ENCODE data around the gene GPR34.
"Not testable (repeated sequence)": the region's sequence is repeated elsewhere in the genome, so short reads cannot be mapped to it uniquely, and the experiment has no call there.

The GPR34 gene

GRCh38 chrX:41689711-41690110 is 938 bp downstream of the GPR34 start:
- Histone ChIP-seq H3K27ac (no peak overlapping the region), H3K4me3 (peak overlapping the region in 1 of 7 experiments; percentile 9)

DNA sequence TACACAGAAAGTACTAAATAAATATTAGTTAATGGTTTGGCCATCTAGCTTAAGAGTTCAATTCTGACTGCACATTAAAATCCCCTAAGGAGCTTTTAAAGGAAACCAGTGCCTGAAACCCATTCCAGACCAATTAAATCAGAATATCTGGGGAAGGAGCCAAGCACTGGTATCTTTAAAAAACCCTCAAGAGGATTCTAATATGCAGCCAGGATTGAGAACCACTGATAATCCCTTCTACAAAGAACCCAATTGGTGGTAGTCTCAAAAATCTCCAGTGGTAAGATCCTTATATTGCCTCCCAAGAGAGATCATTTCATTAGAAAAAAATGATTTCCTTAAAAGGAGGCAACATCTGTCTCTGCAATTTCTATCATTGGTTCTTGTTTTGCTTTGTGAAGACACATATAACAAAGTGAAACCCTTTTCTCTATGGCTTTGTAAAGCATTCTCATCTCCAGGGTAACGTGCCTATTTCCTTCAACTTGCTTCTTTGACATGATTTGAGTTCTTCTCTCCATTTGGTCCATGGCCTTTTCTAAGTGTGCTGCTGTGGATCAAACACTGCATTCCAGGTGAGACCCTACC is 3.5 kb downstream of the GPR34 start:
- Histone ChIP-seq H3K4me3 (no peak overlapping the region), H3K27ac (no peak overlapping the region)

DNA sequence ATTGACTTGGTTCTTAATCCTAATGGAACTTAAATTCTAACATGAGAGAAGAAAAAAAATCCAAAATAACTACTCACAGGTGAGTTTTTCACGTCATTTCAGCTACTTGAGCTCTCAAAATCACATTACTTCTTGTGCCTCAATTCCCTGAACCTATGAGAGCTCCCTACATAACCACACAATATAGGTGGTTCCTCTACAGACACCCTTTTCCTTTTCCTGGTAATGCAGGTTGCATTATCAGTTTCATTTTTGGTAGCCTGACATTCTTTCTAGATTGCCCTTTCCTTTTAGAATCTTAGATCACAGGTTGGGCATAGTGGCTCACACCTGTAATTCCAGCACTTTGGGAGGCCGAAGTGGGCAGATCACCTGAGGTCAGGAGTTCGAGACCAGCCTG is 4.3 kb downstream of the GPR34 start:
- Histone ChIP-seq H3K4me3 (no peak overlapping the region), H3K27ac (no peak overlapping the region)

DNA sequence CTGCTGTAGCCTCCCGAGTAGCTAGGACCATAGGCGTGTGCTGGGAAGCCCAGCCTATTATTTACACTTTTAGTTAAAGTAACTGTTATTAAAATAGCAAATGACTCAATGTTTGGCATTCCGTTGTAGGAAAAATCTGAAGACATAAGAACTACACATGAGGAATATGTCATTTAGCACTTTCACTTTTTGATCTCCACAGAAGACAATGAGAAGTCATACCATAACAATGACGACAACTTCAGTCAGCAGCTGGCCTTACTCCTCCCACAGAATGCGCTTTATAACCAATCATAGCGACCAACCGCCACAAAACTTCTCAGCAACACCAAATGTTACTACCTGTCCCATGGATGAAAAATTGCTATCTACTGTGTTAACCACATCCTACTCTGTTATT is 6.7 kb downstream of the GPR34 start:
- H3K27ac ChIP-seq = no peak overlapping the region
- no peak overlapping the region for H3K4me3 ChIP-seq

DNA sequence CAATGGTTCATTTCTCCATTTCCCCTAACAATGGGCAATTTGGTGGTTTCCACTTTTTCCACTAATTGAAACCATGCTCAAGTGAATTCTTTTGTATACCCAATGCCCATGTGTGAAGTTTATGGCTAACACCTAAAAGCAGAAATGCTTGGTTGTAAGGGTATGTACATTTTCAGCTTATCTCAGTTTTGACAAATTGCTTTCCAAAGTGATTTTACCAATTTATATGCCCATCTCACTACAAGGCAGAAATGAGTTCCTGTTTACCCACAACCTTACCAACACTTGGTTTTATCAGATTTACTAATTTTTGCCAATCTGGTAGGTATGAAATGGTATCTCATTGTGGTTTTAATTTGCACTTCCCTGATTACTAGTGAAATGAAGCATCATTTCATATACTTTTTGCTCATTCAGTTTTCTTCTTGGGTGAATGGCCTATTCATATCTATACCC is 14.8 kb downstream of the GPR34 start:
- Histone ChIP-seq H3K27ac (no peak overlapping the region), H3K4me3 (no peak overlapping the region)

DNA sequence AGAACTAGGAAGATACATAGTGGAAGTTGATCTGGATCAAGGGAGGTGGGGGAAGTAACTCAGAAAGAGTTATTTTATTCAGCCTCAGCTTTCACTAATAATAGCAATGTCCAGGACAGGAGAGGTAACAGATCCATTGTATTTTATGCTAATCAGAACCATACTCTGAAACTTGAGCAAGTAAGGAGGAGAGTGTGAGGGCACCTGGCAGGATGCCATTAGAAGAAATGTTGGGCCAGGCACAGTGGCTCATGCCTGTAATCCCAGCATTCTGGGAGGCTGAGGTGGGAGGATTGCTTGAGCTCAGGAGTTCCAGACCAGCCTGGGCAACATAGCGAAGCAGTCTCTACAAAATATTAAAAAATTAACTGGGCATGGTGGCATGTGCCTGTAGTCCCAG is 16.3 kb downstream of the GPR34 start:
- Histone ChIP-seq H3K27ac (peak overlapping the region in 5 of 21 experiments; percentile 2 to 59 (median 49)), H3K4me3 (no peak overlapping the region)

DNA sequence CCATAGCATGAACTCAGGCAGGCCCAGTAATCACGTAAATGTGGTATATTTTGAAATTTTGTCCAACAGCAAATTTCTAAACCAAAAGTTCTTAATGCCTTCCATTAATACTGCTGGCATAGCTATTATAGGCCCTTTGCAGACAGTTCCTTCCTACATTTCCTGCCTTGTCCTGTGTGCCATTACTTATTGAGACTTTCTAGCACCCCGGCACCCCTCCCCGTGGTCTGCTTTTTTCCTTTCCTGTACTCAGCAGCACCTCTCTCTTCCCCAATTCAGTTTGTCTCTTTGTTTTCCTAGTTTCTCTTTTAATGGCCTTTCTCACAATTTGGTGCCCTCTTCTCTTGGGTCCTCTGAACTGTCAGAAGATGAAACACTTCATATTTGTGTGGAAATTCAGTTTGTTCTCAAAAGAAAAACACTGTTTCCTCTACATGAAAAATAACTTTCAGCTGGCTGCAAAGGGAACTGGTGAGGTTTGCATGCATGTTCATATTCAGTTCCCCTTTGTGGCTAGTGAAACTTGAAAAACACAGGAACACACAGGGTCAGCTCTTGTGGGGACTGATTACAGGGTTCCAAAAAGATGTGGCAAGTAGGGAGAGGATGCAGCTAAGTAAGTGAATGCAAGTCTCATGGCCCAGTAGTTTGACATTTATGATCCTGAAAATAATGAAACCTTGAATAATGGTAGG is 17.1 kb downstream of the GPR34 start:
- no peak overlapping the region for H3K4me3 ChIP-seq
- peak overlapping the region in 4 of 21 experiments; percentile 2 to 59 (median 52) for H3K27ac ChIP-seq

- Histone ChIP-seq H3K27ac (no peak overlapping the region), H3K4me3 (no peak overlapping the region)
Observed at GRCh38 chrX:41707218-41707617, 18.4 kb downstream of the GPR34 start.

- H3K27ac ChIP-seq = no peak overlapping the region
- no peak overlapping the region for H3K4me3 ChIP-seq
Observed at GRCh38 chrX:41708486-41708885, 19.7 kb downstream of the GPR34 start.

DNA sequence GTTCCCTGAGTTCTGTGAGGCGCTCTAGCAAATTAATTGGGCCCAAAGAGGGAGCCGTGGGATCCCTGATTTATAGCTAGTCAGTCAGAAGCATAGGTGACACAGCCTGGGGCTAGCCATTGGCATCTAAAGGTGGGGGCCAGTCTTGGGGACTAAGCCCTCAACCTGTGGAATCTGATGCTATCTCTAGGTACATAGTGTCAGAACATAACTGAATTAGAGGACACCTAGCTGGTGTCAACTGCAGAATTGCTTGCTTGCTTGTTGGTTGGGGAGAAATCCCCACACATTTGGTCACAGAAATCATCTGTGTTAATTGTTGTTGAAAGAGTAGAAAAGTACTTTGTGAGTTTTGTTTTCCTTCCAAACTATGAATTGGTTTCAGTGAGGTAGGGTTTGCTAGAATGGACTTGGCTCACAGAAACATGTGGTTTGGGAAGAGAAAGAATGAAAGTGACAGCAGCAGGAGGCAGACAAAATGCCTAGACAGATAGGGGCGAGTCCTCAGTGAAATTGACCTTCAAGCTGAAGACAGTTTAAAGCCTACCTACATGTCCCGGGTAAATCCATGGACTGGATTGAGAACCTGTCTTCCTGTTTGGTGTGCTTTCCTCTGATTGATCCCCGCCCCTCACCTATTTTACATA is 22.4 kb downstream of the GPR34 start:
- no peak overlapping the region for H3K4me3 ChIP-seq
- no peak overlapping the region for H3K27ac ChIP-seq

DNA sequence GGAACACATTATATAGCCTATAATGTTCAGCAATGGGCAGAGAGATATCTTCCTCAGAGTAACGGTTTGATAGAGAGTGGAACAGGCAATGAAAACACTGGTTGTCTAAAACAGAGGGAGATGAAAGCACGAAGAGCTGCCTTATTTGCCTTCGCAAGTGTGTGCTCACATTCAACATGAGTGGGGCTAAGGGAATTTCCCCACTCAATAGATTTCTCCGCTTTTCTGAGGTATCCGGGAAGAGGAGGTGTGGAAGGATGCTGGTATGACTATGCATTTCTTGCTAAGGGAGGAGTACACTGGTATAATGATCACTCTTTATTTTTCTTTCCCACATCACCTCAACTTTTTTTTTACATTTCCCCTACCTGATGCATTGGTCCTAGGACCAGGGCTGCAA is 27.4 kb downstream of the GPR34 start:
- Histone ChIP-seq H3K4me3 (no peak overlapping the region), H3K27ac (no peak overlapping the region)

GRCh38 chrX:41716767-41717473 is 28.1 kb downstream of the GPR34 start:
- Histone ChIP-seq H3K27ac (no peak overlapping the region), H3K4me3 (no peak overlapping the region)

GRCh38 chrX:41718481-41719235 is 29.9 kb downstream of the GPR34 start:
- Histone ChIP-seq H3K4me3 (no peak overlapping the region), H3K27ac (no peak overlapping the region)

DNA sequence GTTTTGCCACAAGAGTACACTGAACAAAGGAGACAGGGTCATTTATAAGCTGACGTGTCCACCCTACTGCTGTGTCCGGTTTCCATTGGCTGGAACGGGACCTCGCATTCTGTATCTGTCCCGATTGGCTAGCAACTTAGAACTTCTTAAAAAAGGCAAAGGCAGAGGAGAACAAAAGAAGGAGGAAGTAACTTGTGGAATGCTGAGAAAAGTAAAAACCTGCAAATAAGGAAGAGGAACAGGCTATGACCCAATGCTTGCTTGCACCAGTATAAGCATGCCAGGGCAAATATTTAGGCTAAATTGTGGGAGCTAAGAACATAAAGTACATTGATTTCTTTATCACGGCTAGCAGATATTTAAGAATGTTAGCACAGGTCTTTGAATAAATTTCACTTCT is 30.8 kb downstream of the GPR34 start:
- not testable (repeated sequence) for H3K4me3 ChIP-seq
- H3K27ac ChIP-seq = peak overlapping the region in 1 of 21 experiments; percentile 14

GRCh38 chrX:41720125-41720779 is 31.5 kb downstream of the GPR34 start:
- no peak overlapping the region for H3K4me3 ChIP-seq
- H3K27ac ChIP-seq = no peak overlapping the region

DNA sequence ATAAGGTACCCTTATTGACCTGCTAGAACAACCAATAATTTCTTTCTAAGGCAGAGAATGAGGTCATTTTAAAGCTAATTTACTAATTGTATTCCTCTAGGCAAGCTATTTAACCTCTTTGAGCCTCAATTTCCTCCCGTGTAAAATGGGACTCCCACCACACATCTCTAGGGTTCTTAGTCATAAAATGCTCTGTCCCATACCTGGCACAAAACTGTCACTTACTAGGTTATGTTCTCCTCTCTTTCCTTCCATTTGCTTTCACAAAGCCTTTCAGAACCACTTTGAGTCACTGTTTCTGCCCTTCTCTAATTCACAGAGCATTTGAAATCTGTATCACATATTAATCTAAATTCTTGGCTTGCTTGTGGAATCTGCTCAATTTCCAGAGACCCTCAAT is 32.8 kb downstream of the GPR34 start:
- no peak overlapping the region for H3K4me3 ChIP-seq
- no peak overlapping the region for H3K27ac ChIP-seq

DNA sequence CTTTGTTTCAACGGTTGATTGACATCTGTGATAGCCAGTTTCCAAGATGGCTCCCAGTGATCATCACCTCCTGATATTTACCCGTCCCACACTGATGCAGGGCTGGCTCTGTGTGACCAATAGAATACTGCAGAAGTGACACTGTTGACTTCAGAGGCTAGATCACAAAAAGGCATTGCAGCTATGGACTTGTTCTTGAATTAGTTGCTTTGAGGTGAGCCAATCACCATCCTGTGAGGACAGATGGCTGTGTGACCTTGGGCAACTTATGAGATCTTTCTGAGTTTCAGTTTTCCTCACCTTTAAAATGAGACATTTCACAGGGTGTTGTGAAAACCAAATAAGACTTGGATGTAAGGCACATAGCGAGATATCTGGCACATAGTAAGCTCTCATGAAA is 33.4 kb downstream of the GPR34 start:
- H3K27ac ChIP-seq = no peak overlapping the region
- no peak overlapping the region for H3K4me3 ChIP-seq

DNA sequence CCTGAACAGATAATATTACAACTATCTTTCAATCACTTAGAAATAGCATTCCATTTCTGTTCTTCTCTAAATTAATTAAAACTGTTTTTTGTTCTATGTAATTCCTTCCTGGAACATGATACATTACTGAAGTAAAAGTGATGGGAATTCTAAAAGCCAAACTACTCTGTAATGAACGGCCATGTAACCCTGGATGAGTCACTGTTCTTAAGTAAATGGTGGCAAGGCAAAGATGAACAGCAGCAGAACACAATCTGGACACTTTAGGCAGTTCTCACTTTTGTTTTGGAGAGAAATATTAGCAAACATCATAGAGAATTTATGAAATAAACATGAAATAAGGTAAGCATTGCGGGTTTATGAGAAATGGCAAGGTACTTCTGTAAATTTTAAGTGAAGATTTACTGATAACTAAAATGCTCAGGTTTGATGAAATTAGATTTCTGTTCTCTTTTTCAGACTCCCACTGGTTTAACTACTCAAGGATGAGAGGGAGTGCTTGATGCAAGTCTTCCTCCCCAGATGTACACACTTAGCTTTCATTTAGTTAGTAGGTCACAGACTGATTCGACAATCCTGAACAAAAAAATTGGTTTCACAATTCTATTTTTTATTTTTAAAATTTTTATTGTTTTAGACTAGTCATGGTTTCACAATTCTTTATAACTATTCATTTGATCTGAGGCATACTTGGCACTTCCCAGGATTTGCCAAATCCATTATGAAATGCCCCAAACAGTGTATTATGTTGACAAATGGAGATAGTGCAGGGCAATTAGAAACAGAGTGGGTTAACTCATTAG is 34.2 kb downstream of the GPR34 start:
- Histone ChIP-seq H3K27ac (peak overlapping the region in 1 of 21 experiments; percentile 9), H3K4me3 (no peak overlapping the region)

GRCh38 chrX:41723826-41724225 is 35.1 kb downstream of the GPR34 start, which contains the start of gene GPR82:
GPR82 (plus strand) TSS chrX:41724181; CDS start chrX:41727027, 2,846 bp downstream.
- peak within 1 kb of the TSS in 1 of 21 experiments; percentile 9 for H3K27ac ChIP-seq
- no peak within 1 kb of the TSS for H3K4me3 ChIP-seq
